ENCODE results near the gene STXBP3.
"Not testable (repeated sequence)": the region's sequence is repeated elsewhere in the genome, so short reads cannot be mapped to it uniquely, and the experiment has no call there.

Gene STXBP3

DNA sequence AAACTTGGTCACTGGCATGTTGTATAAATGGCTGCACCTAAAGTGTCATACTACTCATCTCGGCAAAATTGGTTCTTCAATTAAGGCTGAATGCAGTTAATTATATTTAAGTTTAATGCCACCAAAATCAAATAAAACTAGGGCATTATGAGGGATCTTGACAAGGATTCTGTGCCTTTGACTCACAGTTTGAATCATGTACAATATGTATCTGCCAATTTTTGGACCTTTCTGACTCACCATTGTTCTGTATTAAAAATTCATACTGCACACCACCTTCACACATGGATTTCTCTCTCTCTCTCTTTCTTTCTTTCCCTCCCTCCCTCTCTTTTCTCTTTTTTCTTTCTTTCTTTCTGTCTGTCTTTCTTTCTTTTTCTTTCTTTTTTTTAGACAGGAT lies 14.1 kb upstream of the STXBP3 start:
- DNase-seq (ENCODE audit: low spot score): no peak

DNA sequence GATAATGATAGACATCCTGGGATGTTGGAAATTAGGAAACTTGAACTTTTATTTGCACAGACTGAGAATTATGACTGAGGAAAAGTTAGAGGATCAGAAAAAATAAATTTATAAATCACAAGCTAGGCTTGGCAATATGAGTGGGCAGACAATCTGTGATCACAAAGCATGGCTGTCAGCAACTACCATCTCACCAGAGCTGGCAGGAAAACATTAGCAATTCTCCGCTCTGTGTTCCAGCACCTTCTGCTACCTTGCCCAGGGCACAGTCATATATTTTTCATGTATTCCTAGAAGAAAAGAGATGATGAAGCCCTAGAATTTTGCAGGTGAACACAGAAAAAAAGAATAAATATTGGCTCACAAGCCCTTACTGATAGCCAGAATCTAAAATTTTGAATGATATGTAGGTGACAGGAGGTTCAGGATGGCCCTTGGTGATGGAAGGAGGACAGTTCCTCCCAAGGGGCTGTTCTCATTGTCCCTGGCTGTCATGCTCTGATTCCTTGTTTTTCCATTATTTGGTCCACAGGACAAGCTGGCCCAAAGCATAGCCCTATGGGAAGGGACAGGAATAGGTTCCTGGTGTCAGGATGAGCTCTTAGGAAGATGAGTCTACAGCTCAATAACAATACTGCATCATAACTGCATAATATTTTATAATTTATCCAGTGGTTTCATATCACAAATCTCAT lies 12.2 kb upstream of the STXBP3 start:
- no peak for DNase-seq (ENCODE audit: low spot score)

DNA sequence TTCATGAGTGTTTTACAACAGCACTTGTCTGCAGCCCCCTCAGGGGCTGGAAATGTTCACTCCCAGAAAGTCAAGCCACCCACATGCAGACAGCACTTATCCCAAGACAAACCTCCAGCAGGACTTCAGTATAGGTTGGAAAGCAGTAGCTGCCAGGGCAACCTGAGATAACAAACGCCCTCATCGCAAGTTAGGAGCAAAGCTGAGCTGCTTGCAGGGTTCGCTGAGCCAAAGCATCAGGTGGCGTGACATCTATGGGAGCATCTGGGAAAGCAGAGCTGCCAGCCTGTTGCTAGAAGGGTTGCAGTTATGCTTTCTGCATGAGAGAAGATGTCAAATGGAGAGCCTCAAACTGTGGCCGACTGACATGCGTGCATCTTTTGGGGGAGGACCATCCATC lies 4.2 kb upstream of the STXBP3 start:
- DNase-seq (ENCODE audit: low spot score): no peak

DNA sequence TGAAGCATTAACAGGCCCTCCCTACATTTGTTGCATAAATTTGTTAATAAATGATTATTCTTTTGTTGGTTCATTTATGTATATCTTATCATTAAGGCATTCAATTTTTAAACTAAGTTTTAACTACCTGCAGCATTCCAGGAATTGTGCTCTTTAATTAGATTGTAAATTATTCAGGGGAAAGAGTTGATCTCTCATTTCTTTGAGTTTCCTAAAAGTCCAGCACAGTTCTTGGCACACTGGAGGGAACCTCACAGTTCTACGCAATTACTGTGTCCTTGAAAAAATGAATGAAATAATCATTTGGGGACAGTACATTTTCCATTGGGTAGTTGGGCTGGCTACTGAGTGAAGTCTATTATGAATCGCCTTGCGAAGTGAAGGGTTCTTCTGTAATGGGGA lies 493 bp upstream of the STXBP3 start:
- DNase-seq (ENCODE audit: low spot score): no peak

GRCh38 chr1:108747171-108747850 lies 837 bp downstream of the STXBP3 start:
- peak; percentile 56 for DNase-seq (ENCODE audit: low spot score)

GRCh38 chr1:108747898-108748297 lies 1.4 kb downstream of the STXBP3 start:
- no peak for DNase-seq (ENCODE audit: low spot score)

GRCh38 chr1:108749081-108749480 lies 2.6 kb downstream of the STXBP3 start:
- DNase-seq (ENCODE audit: low spot score): no peak

- DNase-seq (ENCODE audit: low spot score): no peak
These were observed 4.2 kb downstream of the STXBP3 start for GRCh38 chr1:108750476-108751181.

DNA sequence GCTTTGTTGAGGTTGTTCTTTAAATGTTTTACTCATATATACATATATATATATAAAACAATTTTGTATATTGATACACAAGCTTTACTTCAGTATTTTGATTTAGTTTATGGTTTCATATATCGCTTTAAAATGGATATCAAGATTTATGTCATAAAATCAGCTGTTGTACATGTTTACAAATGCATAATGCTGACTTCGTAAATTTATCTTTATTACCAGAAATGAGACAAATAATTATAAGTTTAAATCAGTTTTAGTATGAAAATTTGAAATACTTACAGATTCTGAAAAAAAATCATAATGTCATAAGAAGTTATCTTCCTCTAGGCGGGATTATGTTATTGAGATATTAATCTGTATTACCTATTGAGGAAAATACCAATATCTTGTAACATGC lies 6.9 kb downstream of the STXBP3 start:
- DNase-seq (ENCODE audit: low spot score): no peak

DNA sequence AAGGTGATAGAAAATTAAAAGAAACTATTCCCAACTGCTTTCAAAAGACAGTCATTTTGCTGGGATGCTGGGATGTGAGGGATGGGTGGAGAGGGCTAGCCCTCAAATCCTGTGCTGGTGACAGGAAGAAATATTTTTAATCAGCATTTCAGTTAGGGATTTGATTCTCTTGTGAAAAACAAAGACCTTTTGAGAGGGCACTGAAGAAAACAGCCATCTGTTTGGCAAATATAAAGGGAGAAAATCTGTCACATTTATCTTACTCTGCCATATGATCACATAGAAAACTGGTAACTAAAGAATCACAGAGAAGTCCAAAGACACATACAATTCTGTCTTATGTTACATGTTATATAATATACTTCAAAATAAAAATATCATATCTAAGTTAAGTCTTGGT lies 12.3 kb downstream of the STXBP3 start:
- no peak for DNase-seq (ENCODE audit: low spot score)

DNA sequence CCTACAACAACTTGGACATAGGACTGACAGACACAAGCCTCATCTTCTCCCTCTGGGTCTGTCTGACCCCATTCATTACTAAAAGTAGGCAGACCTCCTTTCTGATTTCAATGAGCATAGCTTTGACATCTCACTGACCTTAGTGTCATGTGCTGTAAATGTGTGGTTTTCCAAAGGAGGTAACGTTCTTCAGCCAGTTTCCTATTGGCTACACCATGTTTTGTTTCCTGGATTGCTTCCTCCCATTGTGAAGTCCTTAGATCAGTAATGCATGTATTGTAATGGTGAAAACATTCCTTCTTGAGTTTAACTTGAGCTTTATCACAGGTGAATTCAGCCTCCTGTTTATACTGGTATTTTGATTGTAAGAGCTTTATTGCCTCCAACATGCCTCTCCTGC lies 20.6 kb downstream of the STXBP3 start:
- no peak for DNase-seq (ENCODE audit: low spot score)

- no peak for DNase-seq (ENCODE audit: low spot score)
These were observed 21.2 kb downstream of the STXBP3 start for GRCh38 chr1:108767708-108768107.

GRCh38 chr1:108777839-108778238 lies 31.4 kb downstream of the STXBP3 start:
- no peak for DNase-seq (ENCODE audit: low spot score)

GRCh38 chr1:108779455-108779854 lies 33.0 kb downstream of the STXBP3 start:
- DNase-seq (ENCODE audit: low spot score): no peak

- no peak for DNase-seq (ENCODE audit: low spot score)
These were observed 34.6 kb downstream of the STXBP3 start for GRCh38 chr1:108780937-108781574.

- DNase-seq (ENCODE audit: low spot score): not testable (repeated sequence)
These were observed 35.1 kb downstream of the STXBP3 start for GRCh38 chr1:108781575-108781944.

DNA sequence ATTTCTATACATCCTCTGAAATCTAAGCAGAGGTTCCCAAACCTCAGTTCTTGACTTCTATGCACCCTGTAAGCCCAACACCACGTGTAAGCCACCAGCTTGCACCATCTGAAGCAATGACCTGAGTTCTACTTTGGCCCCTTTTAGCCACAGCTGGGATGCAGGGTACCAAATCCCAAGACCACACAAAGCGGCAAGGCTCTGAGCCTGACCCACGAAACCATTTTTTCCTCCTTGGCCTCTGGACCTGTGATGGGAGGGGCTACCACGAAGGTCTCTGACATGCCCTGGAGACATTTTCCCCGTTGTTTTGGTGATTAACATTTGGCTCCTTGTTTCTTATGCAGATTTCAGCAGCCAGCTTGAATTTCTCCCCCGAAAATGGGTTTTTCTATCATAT lies 38.8 kb downstream of the STXBP3 start:
- DNase-seq (ENCODE audit: low spot score): no peak

GRCh38 chr1:108785880-108786279 lies 39.4 kb downstream of the STXBP3 start:
- no peak for DNase-seq (ENCODE audit: low spot score)

DNA sequence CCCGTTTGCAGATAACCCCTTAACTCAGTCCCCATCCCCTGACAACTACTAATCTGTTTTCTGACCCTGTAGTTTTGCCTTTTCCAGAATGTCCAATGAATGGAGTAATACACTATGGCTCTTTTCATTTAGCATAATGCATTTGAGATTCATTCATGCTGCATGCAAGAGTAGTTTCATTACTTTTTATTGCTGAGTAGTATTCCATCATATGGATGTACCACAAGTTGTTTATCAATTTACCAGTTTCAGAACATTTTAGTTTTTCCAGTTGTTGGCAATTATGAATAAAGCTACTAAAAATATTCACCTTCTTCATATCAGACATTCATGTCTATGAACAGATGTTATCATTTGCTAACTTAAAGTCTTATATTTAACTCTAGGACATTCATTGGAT lies 45.3 kb downstream of the STXBP3 start:
- no peak for DNase-seq (ENCODE audit: low spot score)

GRCh38 chr1:108792420-108792819 lies 45.9 kb downstream of the STXBP3 start:
- no peak for DNase-seq (ENCODE audit: low spot score)

- DNase-seq (ENCODE audit: low spot score): no peak
These were observed 52.5 kb downstream of the STXBP3 start for GRCh38 chr1:108799001-108799400.

- DNase-seq (ENCODE audit: low spot score): no peak
These were observed 54.6 kb downstream of the STXBP3 start for GRCh38 chr1:108801101-108801500.

DNA sequence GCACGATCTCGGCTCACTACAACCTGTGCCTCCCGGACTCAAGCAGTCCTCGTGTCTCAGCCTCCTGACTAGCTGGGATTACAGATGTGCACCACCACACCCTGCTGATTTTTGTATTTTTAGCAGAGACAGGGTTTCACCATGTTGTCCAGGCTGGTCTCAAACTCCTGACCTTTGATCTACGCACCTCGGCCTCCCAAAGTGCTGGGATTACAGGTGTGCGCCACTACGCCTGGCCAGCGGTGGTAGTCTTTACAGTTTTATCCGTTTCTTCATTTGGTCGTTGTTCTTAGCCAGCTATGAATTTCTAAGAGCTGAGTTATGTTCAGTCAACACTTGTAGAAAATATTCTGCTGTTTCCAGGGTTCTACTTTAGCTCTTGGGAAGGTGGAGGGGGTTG lies 57.1 kb downstream of the STXBP3 start:
- DNase-seq (ENCODE audit: low spot score): no peak
